Prostate gland (tissue), 2 donors: ENCODE results near the gene MESP1.

ENCODE experiments used
- POLR2A ChIP-seq: fragments of 450-650 bp; IDR thresholded peaks from one replicate; pipeline ENCODE4 v1.6.1; 2016; ENCODE audit warnings: antibody characterized with exemption, mild to moderate bottlenecking
- POLR2AphosphoS5 ChIP-seq: sonication (generic); formaldehyde crosslinking; IDR thresholded peaks from one replicate; pipeline ENCODE4 v1.6.1; 2017; ENCODE audit warnings: antibody characterized with exemption
- TF ChIP-seq, protein P1 (sequence below), 4 experiments: fragments of 200-600 bp in 2 of 4; fragments of 450-650 bp in 2 of 4; sonication (generic) in 2 of 4; IDR thresholded peaks; 1 replicate in 3 of 4; 2 replicates in 1 of 4; pipeline ENCODE4 v1.5.1; 2016 to 2019; ENCODE audit warnings: antibody characterized with exemption in 4 of 4, mild to moderate bottlenecking in 2 of 4, moderate library complexity in 2 of 4

DNA sequence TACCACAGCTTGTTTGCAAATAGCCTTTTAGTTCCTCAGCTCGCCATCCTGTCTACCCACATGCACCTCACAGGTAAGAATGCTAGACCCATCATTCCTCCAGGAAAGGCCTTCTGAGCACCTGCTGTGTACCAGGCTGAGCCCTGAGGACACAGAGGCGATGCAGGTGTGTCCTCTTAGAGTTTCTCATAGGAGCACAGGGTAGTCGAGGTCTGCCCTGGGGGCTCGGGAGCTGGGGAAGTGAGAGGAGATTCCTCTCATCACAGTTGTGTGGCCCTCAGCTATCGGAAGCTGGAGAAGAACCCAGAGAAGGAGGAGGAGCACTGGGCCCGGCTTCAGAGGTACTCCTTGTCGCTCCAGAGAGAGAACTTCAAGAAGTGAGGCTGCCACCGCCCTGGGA, 8.0 kb downstream of the MESP1 start:
- TF ChIP-seq, protein P1, sequence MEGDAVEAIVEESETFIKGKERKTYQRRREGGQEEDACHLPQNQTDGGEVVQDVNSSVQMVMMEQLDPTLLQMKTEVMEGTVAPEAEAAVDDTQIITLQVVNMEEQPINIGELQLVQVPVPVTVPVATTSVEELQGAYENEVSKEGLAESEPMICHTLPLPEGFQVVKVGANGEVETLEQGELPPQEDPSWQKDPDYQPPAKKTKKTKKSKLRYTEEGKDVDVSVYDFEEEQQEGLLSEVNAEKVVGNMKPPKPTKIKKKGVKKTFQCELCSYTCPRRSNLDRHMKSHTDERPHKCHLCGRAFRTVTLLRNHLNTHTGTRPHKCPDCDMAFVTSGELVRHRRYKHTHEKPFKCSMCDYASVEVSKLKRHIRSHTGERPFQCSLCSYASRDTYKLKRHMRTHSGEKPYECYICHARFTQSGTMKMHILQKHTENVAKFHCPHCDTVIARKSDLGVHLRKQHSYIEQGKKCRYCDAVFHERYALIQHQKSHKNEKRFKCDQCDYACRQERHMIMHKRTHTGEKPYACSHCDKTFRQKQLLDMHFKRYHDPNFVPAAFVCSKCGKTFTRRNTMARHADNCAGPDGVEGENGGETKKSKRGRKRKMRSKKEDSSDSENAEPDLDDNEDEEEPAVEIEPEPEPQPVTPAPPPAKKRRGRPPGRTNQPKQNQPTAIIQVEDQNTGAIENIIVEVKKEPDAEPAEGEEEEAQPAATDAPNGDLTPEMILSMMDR (IDR thresholded peaks at IDR 0.05) = no peak
- TF ChIP-seq POLR2AphosphoS5 (no peak), POLR2A (no peak)
